ENCODE measurements around the gene ZNF382.
"Not testable (repeated sequence)": the region's sequence is repeated elsewhere in the genome, so short reads cannot be mapped to it uniquely, and the experiment has no call there.

Gene ZNF382

GRCh38 chr19:36605101-36605876 lies at the start of gene ZNF382:
ZNF382 (plus strand) TSS chr19:36605313; CDS start chr19:36609915, 4,602 bp downstream.
- no peak for DNase-seq (ENCODE audit: low spot score)

GRCh38 chr19:36564391-36564790 lies 40.7 kb upstream of the ZNF382 start:
- no peak for DNase-seq (ENCODE audit: low spot score)

GRCh38 chr19:36572593-36573019 lies 32.5 kb upstream of the ZNF382 start:
- no peak for DNase-seq (ENCODE audit: low spot score)

GRCh38 chr19:36573020-36573894 lies 31.9 kb upstream of the ZNF382 start, which contains the start of gene ZNF529:
ZNF529 (minus strand) TSS chr19:36573292; CDS start chr19:36572346, 946 bp downstream.
- DNase-seq (ENCODE audit: low spot score): no peak

- DNase-seq (ENCODE audit: low spot score): no peak
Observed at GRCh38 chr19:36573895-36574720, 31.0 kb upstream of the ZNF382 start.

- DNase-seq (ENCODE audit: low spot score): no peak
Observed at GRCh38 chr19:36574741-36575140, 30.4 kb upstream of the ZNF382 start.

GRCh38 chr19:36577271-36577996 lies 27.7 kb upstream of the ZNF382 start:
- no peak for DNase-seq (ENCODE audit: low spot score)

- no peak for DNase-seq (ENCODE audit: low spot score)
Observed at GRCh38 chr19:36579255-36579654, 25.9 kb upstream of the ZNF382 start.

GRCh38 chr19:36602681-36603080 lies 2.4 kb upstream of the ZNF382 start:
- not testable (repeated sequence) for DNase-seq (ENCODE audit: low spot score)

GRCh38 chr19:36604656-36605100 lies 435 bp upstream of the ZNF382 start:
- no peak for DNase-seq (ENCODE audit: low spot score)

GRCh38 chr19:36605877-36606478 lies 865 bp downstream of the ZNF382 start:
- DNase-seq (ENCODE audit: low spot score): no peak

GRCh38 chr19:36627057-36627456 lies 21.9 kb downstream of the ZNF382 start:
- DNase-seq (ENCODE audit: low spot score): no peak

- no peak for DNase-seq (ENCODE audit: low spot score)
Observed at GRCh38 chr19:36635342-36635741, 30.2 kb downstream of the ZNF382 start.

- DNase-seq (ENCODE audit: low spot score): no peak
Observed at GRCh38 chr19:36638862-36639510, 33.9 kb downstream of the ZNF382 start.

- DNase-seq (ENCODE audit: low spot score): no peak
Observed at GRCh38 chr19:36646746-36647145, 41.6 kb downstream of the ZNF382 start.

- no peak for DNase-seq (ENCODE audit: low spot score)
Observed at GRCh38 chr19:36652958-36653357, 47.8 kb downstream of the ZNF382 start.

GRCh38 chr19:36665832-36666231 lies 60.7 kb downstream of the ZNF382 start:
- DNase-seq (ENCODE audit: low spot score): no peak

GRCh38 chr19:36668646-36669045 lies 63.5 kb downstream of the ZNF382 start:
- DNase-seq (ENCODE audit: low spot score): no peak

GRCh38 chr19:36672368-36672767 lies 67.3 kb downstream of the ZNF382 start:
- DNase-seq (ENCODE audit: low spot score): no peak

GRCh38 chr19:36674201-36674600 lies 69.1 kb downstream of the ZNF382 start:
- no peak for DNase-seq (ENCODE audit: low spot score)
